ENCODE data around the gene CYTL1.

CYTL1 gene

GRCh38 chr4:5040856-5041620 is 21.8 kb upstream of the CYTL1 start:
- Mint-ChIP-seq H3K27ac (no peak overlapping the region), H3K9me3 (no peaks in the 10 kb centered on the region), H3K36me3 (no peaks in the 10 kb centered on the region), H3K4me3 (no peak overlapping the region), H3K4me1 (peaks cover 5% of the 10 kb centered on the region)
- no peak for DNase-seq (ENCODE audit: low spot score in 2 of 2)
- no peak for ATAC-seq

GRCh38 chr4:5039800-5040199 is 20.5 kb upstream of the CYTL1 start:
- no peak for DNase-seq (ENCODE audit: low spot score in 2 of 2)
- no peak for ATAC-seq
- H3K4me1 Mint-ChIP-seq, result peaks cover under 1% of the 10 kb centered on the region
- no peaks in the 10 kb centered on the region for H3K9me3 Mint-ChIP-seq
- no peak overlapping the region for H3K27ac Mint-ChIP-seq
- no peak overlapping the region for H3K4me3 Mint-ChIP-seq
- H3K36me3 Mint-ChIP-seq, result no peaks in the 10 kb centered on the region

GRCh38 chr4:5037553-5038551 is 18.6 kb upstream of the CYTL1 start:
- no peak for DNase-seq (ENCODE audit: low spot score in 2 of 2)
- no peak overlapping the region for H3K4me3 Mint-ChIP-seq
- no peaks in the 10 kb centered on the region for H3K4me1 Mint-ChIP-seq
- H3K27ac Mint-ChIP-seq, result no peak overlapping the region
- no peaks in the 10 kb centered on the region for H3K9me3 Mint-ChIP-seq
- no peak for ATAC-seq
- no peaks in the 10 kb centered on the region for H3K36me3 Mint-ChIP-seq

GRCh38 chr4:5036239-5036638 is 17.0 kb upstream of the CYTL1 start:
- no peak overlapping the region for H3K27ac Mint-ChIP-seq
- no peaks in the 10 kb centered on the region for H3K36me3 Mint-ChIP-seq
- H3K9me3 Mint-ChIP-seq, result no peaks in the 10 kb centered on the region
- ATAC-seq (no peak), DNase-seq (ENCODE audit: low spot score in 2 of 2) (no peak)
- no peaks in the 10 kb centered on the region for H3K4me1 Mint-ChIP-seq
- no peak overlapping the region for H3K4me3 Mint-ChIP-seq

- no peaks in the 10 kb centered on the region for H3K4me1 Mint-ChIP-seq
- H3K4me3 Mint-ChIP-seq, result no peak overlapping the region
- DNase-seq (ENCODE audit: low spot score in 2 of 2) (no peak), ATAC-seq (no peak)
- H3K36me3 Mint-ChIP-seq, result no peaks in the 10 kb centered on the region
- peaks cover 2% of the 10 kb centered on the region for H3K9me3 Mint-ChIP-seq
- no peak overlapping the region for H3K27ac Mint-ChIP-seq
Measured at GRCh38 chr4:5034206-5034605, 14.9 kb upstream of the CYTL1 start.

- Mint-ChIP-seq H3K4me3 (no peak overlapping the region), H3K4me1 (no peaks in the 10 kb centered on the region), H3K27ac (no peak overlapping the region), H3K36me3 (no peaks in the 10 kb centered on the region), H3K9me3 (peaks cover 2% of the 10 kb centered on the region)
- ATAC-seq (no peak), DNase-seq (ENCODE audit: low spot score in 2 of 2) (no peak)
Measured at GRCh38 chr4:5033281-5033841, 14.1 kb upstream of the CYTL1 start.

GRCh38 chr4:5032813-5033212 is 13.6 kb upstream of the CYTL1 start:
- Mint-ChIP-seq H3K36me3 (no peaks in the 10 kb centered on the region), H3K27ac (no peak overlapping the region), H3K9me3 (peaks cover 2% of the 10 kb centered on the region), H3K4me1 (no peaks in the 10 kb centered on the region), H3K4me3 (no peak overlapping the region)
- DNase-seq (ENCODE audit: low spot score in 2 of 2) (no peak), ATAC-seq (no peak)

DNA sequence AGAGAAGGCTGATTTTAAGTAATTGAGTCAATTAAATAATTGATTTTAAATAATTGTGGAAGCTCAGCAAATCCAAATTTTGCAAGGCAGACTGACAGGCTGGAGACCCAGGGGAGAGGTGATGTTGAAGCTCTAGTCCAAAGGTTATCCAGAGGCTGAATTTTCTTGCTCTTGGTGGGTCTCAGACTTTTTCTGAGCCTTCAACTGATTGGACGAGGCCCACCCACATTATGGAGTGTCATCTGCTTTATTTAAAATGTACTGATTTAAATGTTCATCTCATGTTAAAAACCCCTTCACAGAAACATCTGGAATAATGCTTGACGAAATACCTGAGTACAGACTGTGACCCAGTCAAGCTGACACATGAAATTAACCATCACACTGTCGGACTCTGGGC is 11.7 kb upstream of the CYTL1 start:
- DNase-seq (ENCODE audit: low spot score in 2 of 2) (no peak), ATAC-seq (no peak)
- no peak overlapping the region for H3K4me3 Mint-ChIP-seq
- peaks cover 2% of the 10 kb centered on the region for H3K9me3 Mint-ChIP-seq
- H3K4me1 Mint-ChIP-seq, result no peaks in the 10 kb centered on the region
- H3K27ac Mint-ChIP-seq, result no peak overlapping the region
- no peaks in the 10 kb centered on the region for H3K36me3 Mint-ChIP-seq

- Mint-ChIP-seq H3K9me3 (peaks cover 2% of the 10 kb centered on the region), H3K36me3 (no peaks in the 10 kb centered on the region), H3K4me3 (no peak overlapping the region), H3K27ac (no peak overlapping the region), H3K4me1 (no peaks in the 10 kb centered on the region)
- ATAC-seq, result no peak
- DNase-seq (ENCODE audit: low spot score in 2 of 2), result no peak
Measured at GRCh38 chr4:5030221-5030620, 11.0 kb upstream of the CYTL1 start.

DNA sequence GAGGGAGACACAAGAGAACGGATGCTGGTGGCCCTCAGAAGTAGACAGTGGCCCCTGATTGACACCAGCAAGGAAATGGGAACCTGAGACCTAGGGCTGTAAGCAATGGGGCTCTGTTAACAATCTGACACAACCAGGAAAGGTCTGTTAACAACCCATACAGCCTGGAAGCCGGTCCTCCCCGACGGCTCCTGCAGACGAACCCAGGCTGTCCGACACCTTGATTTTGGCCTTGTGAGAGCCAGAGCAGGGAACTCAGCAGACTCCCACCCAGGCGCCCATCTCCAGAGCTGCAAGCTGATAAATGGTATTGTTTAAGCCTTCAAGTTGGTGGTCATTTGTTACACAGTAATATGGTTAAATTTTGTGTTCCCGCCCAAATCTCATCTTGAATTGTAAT is 10.2 kb upstream of the CYTL1 start:
- ATAC-seq (no peak), DNase-seq (ENCODE audit: low spot score in 2 of 2) (no peak)
- Mint-ChIP-seq H3K9me3 (peaks cover 2% of the 10 kb centered on the region), H3K4me1 (no peaks in the 10 kb centered on the region), H3K27ac (no peak overlapping the region), H3K4me3 (no peak overlapping the region), H3K36me3 (no peaks in the 10 kb centered on the region)

DNA sequence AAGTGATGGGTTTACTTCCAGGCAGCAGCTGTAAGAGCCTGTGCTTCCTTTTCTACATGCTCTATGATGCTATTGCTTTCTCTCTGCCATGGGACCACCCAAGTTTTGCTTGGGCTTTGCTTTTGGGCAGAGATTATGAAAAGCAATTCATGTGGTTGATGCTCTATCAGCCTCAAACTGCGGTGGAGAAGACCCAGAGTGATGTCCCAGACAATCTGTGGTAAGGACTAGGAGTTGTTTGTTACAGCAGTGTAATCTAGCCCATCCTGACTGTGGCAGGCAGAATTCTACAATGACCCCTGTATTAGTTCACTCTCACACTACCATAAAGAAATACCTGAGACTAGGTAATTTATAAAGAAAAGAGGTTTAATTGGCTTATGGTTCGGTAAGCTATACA is 9.2 kb upstream of the CYTL1 start:
- ATAC-seq, result no peak
- H3K27ac Mint-ChIP-seq, result no peak overlapping the region
- H3K9me3 Mint-ChIP-seq, result peaks cover 2% of the 10 kb centered on the region
- H3K36me3 Mint-ChIP-seq, result no peaks in the 10 kb centered on the region
- no peak overlapping the region for H3K4me3 Mint-ChIP-seq
- no peak for DNase-seq (ENCODE audit: low spot score in 2 of 2)
- H3K4me1 Mint-ChIP-seq, result no peaks in the 10 kb centered on the region

DNA sequence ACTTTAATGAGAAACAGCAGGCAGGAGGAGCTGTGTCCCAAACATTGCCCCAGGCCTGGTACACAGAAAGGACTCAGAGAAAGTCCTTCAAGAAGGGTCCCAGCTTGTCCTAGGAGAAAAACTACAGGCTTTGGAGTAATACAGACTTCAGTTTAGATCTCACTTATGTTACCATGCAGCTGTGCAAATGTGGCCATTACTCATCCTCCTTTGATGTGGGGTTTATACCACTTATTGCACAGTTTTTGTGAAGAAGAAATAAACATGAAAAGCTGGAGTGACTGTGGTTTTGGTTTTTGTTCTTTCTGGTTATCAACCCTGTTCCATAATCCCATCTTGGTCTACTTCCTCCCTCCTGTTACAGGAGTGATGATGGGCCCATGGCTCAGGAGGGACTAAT is 8.1 kb upstream of the CYTL1 start:
- no peak overlapping the region for H3K4me3 Mint-ChIP-seq
- DNase-seq (ENCODE audit: low spot score in 2 of 2) (no peak), ATAC-seq (no peak)
- H3K36me3 Mint-ChIP-seq, result no peaks in the 10 kb centered on the region
- no peak overlapping the region for H3K27ac Mint-ChIP-seq
- H3K9me3 Mint-ChIP-seq, result peaks cover 2% of the 10 kb centered on the region
- H3K4me1 Mint-ChIP-seq, result no peaks in the 10 kb centered on the region

DNA sequence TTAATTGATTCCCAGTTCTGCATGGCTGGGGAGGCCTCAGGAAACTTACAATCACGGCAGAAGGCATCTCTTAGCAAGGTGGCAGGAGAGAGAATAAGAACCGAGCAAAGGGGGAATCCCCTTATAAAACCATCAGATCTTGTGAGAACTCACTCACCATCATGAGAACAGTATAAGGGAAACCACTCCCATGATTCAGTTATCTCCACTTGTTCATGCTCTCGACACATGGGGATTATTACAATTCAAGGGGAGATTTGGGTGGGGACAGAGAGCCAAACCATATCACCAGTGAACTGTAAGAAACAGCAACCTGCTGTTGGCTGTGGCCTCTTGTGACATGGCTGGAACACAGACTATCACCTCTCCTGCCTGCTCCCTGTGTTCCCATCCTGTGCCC is 7.1 kb upstream of the CYTL1 start:
- Mint-ChIP-seq H3K9me3 (peaks cover 2% of the 10 kb centered on the region), H3K4me1 (no peaks in the 10 kb centered on the region), H3K27ac (no peak overlapping the region), H3K4me3 (no peak overlapping the region), H3K36me3 (no peaks in the 10 kb centered on the region)
- DNase-seq (ENCODE audit: low spot score in 2 of 2), result no peak
- ATAC-seq, result no peak

GRCh38 chr4:5024673-5025072 is 5.4 kb upstream of the CYTL1 start:
- no peak overlapping the region for H3K27ac Mint-ChIP-seq
- H3K36me3 Mint-ChIP-seq, result no peaks in the 10 kb centered on the region
- no peak for DNase-seq (ENCODE audit: low spot score in 2 of 2)
- H3K4me3 Mint-ChIP-seq, result no peak overlapping the region
- no peaks in the 10 kb centered on the region for H3K9me3 Mint-ChIP-seq
- no peaks in the 10 kb centered on the region for H3K4me1 Mint-ChIP-seq
- ATAC-seq, result no peak

- Mint-ChIP-seq H3K4me1 (no peaks in the 10 kb centered on the region), H3K4me3 (no peak overlapping the region), H3K36me3 (no peaks in the 10 kb centered on the region), H3K27ac (no peak overlapping the region), H3K9me3 (no peaks in the 10 kb centered on the region)
- no peak for ATAC-seq
- no peak for DNase-seq (ENCODE audit: low spot score in 2 of 2)
Measured at GRCh38 chr4:5021546-5021945, 2.3 kb upstream of the CYTL1 start.

DNA sequence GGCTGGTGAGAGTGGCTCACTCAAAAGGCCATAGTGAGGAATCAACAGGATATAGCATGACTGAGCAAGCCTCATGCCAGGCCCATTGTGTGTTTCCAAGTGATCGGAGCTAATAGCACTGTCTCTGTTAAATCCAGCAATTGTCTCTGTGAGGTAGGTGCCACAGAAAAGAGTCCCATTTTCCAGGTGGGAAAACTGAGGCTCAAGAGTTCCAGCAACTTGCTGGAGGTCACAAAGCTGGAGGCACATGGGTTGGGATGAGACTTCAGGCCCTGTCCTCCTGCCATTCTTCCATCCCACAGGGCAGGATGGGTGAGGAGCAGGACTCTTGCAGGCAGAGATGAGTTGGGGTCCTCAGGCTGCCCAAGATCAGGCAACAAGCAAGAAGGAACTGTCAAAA is 1.1 kb upstream of the CYTL1 start:
- Mint-ChIP-seq H3K4me3 (no peak overlapping the region), H3K9me3 (no peaks in the 10 kb centered on the region), H3K27ac (no peak overlapping the region), H3K4me1 (no peaks in the 10 kb centered on the region), H3K36me3 (no peaks in the 10 kb centered on the region)
- ATAC-seq (no peak), DNase-seq (ENCODE audit: low spot score in 2 of 2) (no peak)

Data from stimulated activated effector memory CD8-positive, alpha-beta T cell treated with anti-CD3 and anti-CD28 coated beads, Interleukin-12 subunit alpha, Interleukin-12 subunit beta, amount 100 ng/mL, for 72 hours (primary cell).